Measurements from ENCODE around the gene PRKCB.

DNA sequence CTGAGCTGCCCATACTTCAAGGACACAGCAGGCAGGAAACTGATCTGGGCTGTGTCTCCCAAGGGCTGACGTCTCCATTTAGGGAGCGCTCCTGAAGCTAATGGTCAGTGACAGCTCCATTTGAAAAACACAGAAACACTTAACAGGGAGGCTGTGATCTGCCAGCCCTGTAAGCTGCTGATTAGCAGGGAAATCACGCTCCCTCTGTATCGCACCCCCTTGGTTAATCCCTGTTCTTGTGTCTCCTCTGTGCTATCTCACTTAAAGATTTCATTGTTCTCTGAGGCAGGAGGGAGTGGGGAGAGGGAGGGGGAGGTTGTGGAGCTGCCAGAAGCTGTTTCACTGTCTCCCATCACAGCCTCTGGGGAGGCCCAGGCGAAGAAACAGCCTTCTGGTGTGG, 372.9 kb downstream of the PRKCB start:
- no peak for TF ChIP-seq CTCF (IDR thresholded peaks at IDR 0.05 in 2 of 3, conservative IDR thresholded peaks at IDR 0.05 in 1 of 3; ENCODE audit: borderline replicate concordance in 1 of 3, insufficient read depth in 1 of 3, low read depth in 2 of 3, low read length in 2 of 3)
- TF ChIP-seq EZH2 (IDR thresholded peaks at IDR 0.05) = no peak
- TF ChIP-seq POLR2A (IDR thresholded peaks at IDR 0.05; ENCODE audit: borderline replicate concordance, extremely low read depth, insufficient read depth, insufficient read length) = no peak
- TF ChIP-seq, protein P1, sequence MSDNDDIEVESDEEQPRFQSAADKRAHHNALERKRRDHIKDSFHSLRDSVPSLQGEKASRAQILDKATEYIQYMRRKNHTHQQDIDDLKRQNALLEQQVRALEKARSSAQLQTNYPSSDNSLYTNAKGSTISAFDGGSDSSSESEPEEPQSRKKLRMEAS (IDR thresholded peaks at IDR 0.05) = no peak
- TF ChIP-seq, protein P2, sequence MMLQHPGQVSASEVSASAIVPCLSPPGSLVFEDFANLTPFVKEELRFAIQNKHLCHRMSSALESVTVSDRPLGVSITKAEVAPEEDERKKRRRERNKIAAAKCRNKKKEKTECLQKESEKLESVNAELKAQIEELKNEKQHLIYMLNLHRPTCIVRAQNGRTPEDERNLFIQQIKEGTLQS (IDR thresholded peaks at IDR 0.05) = no peak

All from HCT116 (cell line).